A673 (cell line): ENCODE results near the gene FLOT2. TPM values are rescaled to one million over a fixed set of nuclear protein-coding genes. Genes with fewer than 3 reads are reported as not detected.

Experiments used
- BruUV-seq: library from RNA; stranded (reverse); fragments of 400-500 nt; replicated peaks from 2 replicates; lab custom pipeline; 2021; lab: Mats Ljungman, UMichigan
- CTCF ChIA-PET: fragments of 300-600 bp; sonication (Branson Sonifier 250); formaldehyde crosslinking; loops from one replicate; lab custom pipeline; 2022; ENCODE audit warnings: antibody characterized with exemption; lab: Charles Lee
- POLR2A ChIA-PET: fragments of 300-600 bp; sonication (Branson Sonifier 250); formaldehyde crosslinking; loops from one replicate; lab custom pipeline; 2022; ENCODE audit warnings: antibody characterized with exemption; ENCODE audit not compliant: low non-redundant PET; lab: Charles Lee
- DNase-seq: peaks from one replicate; pipeline ENCODE4 v3.0.0-alpha.2; 2015; ENCODE audit warnings: low spot score
- H3K27ac ChIP-seq: fragments of 200-600 bp; sonication (generic); 2 replicates; pipeline ENCODE4 v1.5.1; 2016; ENCODE audit warnings: mixed run types, low read depth, mild to moderate bottlenecking, mixed read lengths, antibody characterized with exemption, low read length; ENCODE audit not compliant: poor library complexity, severe bottlenecking
- H3K27me3 ChIP-seq: fragments of 200-600 bp; sonication (generic); replicated peaks from 2 replicates; pipeline ENCODE4 v1.6.1; 2017; ENCODE audit warnings: mixed run types, low read depth, mild to moderate bottlenecking, mixed read lengths, antibody characterized with exemption, low read length; ENCODE audit not compliant: insufficient read depth, poor library complexity
- H3K36me3 ChIP-seq: fragments of 200-600 bp; sonication (generic); 2 replicates; pipeline ENCODE4 v1.6.1; 2016; ENCODE audit warnings: mixed run types, mild to moderate bottlenecking, mixed read lengths, antibody characterized with exemption, low read length; ENCODE audit not compliant: insufficient read depth, poor library complexity, severe bottlenecking
- H3K4me1 ChIP-seq: fragments of 200-600 bp; sonication (generic); 2 replicates; pipeline ENCODE4 v1.6.1; 2017; ENCODE audit warnings: mixed run types, mild to moderate bottlenecking, mixed read lengths, antibody characterized with exemption, low read length; ENCODE audit not compliant: insufficient read depth, poor library complexity, severe bottlenecking
- H3K4me3 ChIP-seq: fragments of 200-600 bp; sonication (generic); 2 replicates; pipeline ENCODE4 v1.5.1; 2016; ENCODE audit warnings: low read depth, mixed run types, mild to moderate bottlenecking, mixed read lengths, low read length; ENCODE audit not compliant: poor library complexity, severe bottlenecking
- H3K9me3 ChIP-seq: fragments of 200-600 bp; sonication (generic); 2 replicates; pipeline ENCODE4 v1.6.1; 2016; ENCODE audit warnings: mixed run types, low read depth, mild to moderate bottlenecking, mixed read lengths, antibody characterized with exemption, low read length; ENCODE audit not compliant: poor library complexity, severe bottlenecking
- CTCF ChIP-seq: fragments of 300-800, 200-600 bp; sonication (generic); conservative IDR thresholded peaks from 2 replicates; pipeline ENCODE4 v1.5.1; 2017; ENCODE audit warnings: low read depth, mild to moderate bottlenecking, antibody characterized with exemption, low read length, moderate library complexity, mixed read lengths
- EZH2 ChIP-seq: fragments of 200-600 bp; sonication (generic); IDR thresholded peaks from 2 replicates; pipeline ENCODE4 v1.6.1; 2017; ENCODE audit warnings: borderline replicate concordance, low read depth, mild to moderate bottlenecking, mixed read lengths, antibody characterized with exemption, low read length; ENCODE audit not compliant: poor library complexity, severe bottlenecking
- intact Hi-C: fragments of 100-400 bp; cut with micrococcal nuclease; formaldehyde crosslinking; loops from one replicate; pipeline ENCODE4 v1.10.0; 2022; ENCODE audit not compliant: unreplicated experiment
- total RNA-seq: library from RNA; stranded (reverse); gene quantifications from 2 replicates; pipeline ENCODE4 v1.2.3, GENCODE V29; 2021

The FLOT2 gene
- total RNA-seq, 1 experiment from 2014 or later = 79.1 TPM

DNA sequence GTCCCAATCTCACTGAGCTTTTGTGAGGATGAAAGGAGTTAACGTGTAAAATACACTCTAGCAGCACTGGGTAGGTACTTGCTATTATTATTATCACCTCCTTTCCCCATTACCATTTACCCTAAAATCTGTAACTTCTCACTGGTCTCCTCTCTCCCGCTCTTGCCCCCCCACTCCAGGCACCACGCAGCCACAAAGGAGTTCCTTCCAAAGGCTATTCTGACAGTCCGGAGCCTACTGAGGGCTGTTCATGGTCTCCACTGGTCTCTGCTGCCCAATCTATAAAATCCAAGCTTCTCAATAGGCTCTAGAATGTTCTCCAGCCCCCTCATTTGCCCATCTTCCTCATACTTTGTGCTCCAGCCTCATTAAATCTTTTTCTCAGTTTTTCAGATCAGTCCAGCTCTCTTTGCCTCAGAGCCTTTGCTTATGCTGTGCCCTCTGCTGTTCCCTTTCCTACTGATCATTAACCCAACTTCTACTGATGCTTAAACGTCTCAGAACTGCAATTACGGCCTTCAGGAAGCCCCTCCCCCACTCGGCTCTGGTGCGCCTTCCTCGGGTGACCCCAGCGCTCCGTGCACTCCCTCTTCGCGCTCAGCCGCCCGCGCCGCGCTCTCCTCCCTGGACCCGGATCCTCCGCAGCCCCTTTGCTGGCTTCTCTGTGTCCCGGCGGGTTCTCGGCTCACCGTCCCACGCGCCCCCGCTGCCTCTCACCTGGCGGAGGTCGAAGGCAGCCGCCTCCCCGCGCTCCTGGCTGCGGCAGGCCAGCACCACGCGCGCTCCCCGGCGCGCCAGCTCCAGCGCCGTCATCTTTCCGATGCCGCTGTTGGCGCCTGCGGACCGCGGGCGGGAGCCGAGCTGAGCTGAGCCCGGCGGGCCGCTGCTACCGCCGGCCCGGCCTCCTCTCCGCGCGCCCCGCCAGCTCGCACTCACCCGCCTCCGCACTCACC lies 4.6 kb upstream of the FLOT2 start:
- peak overlapping the region; percentile 90 for H3K27ac ChIP-seq
- CTCF ChIA-PET = interaction anchor here (0.9 to 1.7 kb wide), 5 partner anchors 9 to 139 kb away, joined by 3 to 8 read pairs (median 4); no protein-coding TSS in a partner anchor
- intact Hi-C loops = loop anchor here (5.0 kb wide), 1 partner anchor 155 kb away; no protein-coding TSS in a partner anchor
- H3K9me3 ChIP-seq = no peaks in the 10 kb centered on the region
- peak overlapping the region; percentile 90 for H3K4me3 ChIP-seq
- no TSS peak for BruUV-seq
- POLR2A ChIA-PET = no interaction called here
- H3K36me3 ChIP-seq = peaks cover 26% of the 10 kb centered on the region
- TF ChIP-seq EZH2 = no peak
- TF ChIP-seq CTCF = no peak
- H3K27me3 ChIP-seq = no peaks in the 10 kb centered on the region
- H3K4me1 ChIP-seq = peaks cover 41% of the 10 kb centered on the region
- peak; percentile 67 for DNase-seq

DNA sequence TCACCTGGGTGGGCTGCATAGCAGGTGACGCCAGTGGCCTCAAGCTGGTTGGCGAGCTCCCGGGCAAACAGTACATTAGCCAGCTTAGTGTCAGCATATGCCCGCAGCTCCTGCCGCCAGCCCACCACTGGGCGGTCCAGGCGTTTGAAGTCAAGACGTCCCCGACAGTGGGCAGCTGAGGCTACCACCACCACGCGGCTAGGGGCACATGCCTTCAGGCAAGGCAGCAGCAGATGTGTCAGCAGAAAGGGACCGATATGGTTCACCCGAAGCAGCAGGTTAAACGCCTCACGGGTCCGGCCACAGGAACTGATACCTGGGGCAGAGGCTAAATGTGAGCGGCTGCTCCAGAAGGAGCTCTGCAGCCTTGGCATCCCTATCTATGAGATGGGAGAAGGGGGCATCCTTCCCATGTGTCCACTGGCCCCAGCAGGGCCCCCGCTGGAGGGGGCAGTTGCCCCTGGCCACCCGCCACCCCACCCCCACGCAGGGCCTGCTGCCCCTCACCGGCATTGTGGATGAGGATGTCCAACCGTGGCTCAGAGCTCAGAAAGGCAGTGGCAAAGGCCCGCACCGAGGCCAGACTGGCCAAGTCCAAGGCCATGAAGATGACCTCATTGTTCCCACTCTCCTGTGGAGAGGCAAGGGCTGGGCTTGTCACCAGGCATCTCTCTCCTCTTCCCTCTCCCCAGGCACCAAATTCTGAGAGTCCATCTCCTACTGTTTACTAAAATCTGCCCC lies 3.6 kb upstream of the FLOT2 start:
- no peak for TF ChIP-seq CTCF
- TF ChIP-seq EZH2 = no peak
- intact Hi-C loops = loop anchor here (5.0 kb wide), 1 partner anchor 154 kb away; no protein-coding TSS in a partner anchor
- peak overlapping the region; percentile 90 for H3K4me3 ChIP-seq
- H3K4me1 ChIP-seq = peaks cover 44% of the 10 kb centered on the region
- H3K36me3 ChIP-seq = peaks cover 17% of the 10 kb centered on the region
- POLR2A ChIA-PET = interaction anchor here (0.5 kb wide), 1 partner anchor 412 kb away, joined by 3 read pairs; no protein-coding TSS in a partner anchor
- H3K27ac ChIP-seq = peak overlapping the region; percentile 90
- BruUV-seq = no TSS peak
- H3K9me3 ChIP-seq = no peaks in the 10 kb centered on the region
- no peaks in the 10 kb centered on the region for H3K27me3 ChIP-seq
- CTCF ChIA-PET = no interaction called here
- no peak for DNase-seq

DNA sequence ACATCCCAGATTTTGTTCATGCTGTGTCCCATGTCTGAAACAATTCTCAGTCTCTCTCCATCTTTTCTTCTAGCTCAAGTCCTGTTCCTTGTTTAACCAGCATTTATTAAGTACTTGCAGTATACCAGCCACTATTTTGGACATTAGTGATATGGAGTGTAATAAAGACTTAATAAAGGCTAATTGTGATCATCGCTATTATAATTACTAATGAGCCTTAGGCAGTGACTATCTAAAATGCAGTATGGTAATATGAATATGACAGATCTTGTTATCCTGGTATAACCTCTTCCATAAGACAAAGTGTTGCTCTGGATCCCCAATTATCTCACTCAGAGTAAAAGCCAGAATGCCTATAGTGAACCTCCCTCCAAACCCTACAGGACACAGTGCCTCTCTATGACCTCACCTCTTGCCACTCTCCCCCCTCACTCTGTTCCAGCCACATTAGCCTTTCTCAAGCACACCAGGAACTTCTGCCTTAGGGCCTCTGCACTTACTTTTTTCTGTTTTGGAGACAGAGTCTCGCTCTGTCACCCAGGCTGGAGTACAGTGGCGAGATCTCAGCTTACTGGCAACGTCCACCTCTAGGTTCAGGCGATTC lies 1.8 kb upstream of the FLOT2 start:
- peaks cover 41% of the 10 kb centered on the region for H3K4me1 ChIP-seq
- POLR2A ChIA-PET = no interaction called here
- DNase-seq = no peak
- CTCF ChIA-PET = interaction anchor here (0.6 kb wide), 2 partner anchors 8 to 13 kb away, joined by 4 to 13 read pairs; no protein-coding TSS in a partner anchor
- intact Hi-C loops = loop anchor here (5.0 kb wide), 2 partner anchors 47 to 172 kb away; partner anchors contain the start of genes NEK8 and TLCD1
- no TSS peak for BruUV-seq
- TF ChIP-seq CTCF (no peak), EZH2 (no peak)
- no peak overlapping the region for H3K4me3 ChIP-seq
- peak overlapping the region; percentile 92 for H3K27ac ChIP-seq
- no peaks in the 10 kb centered on the region for H3K27me3 ChIP-seq
- peaks cover 7% of the 10 kb centered on the region for H3K36me3 ChIP-seq
- no peaks in the 10 kb centered on the region for H3K9me3 ChIP-seq
